K562 (cell line): ENCODE data around the gene BTBD1. TPM values are rescaled to one million over a fixed set of nuclear protein-coding genes. Genes with fewer than 3 reads are reported as not detected.
A peak's percentile ranks its signal among the peaks of the same experiment; 100 is the strongest.

Source experiments
- CREB3 ChIP-seq: fragments of 450-650 bp; conservative IDR thresholded peaks from 2 replicates; pipeline ENCODE4 v1.6.1; 2016; ENCODE audit warnings: missing genetic modification characterization, low read depth, mild to moderate bottlenecking, missing compliant biosample characterization, moderate library complexity
- CTCFL ChIP-seq: IDR thresholded peaks from 2 replicates; pipeline ENCODE4 v1.6.1; 2011; ENCODE audit warnings: borderline replicate concordance, low read depth, mild to moderate bottlenecking, moderate library complexity, low read length; ENCODE audit not compliant: insufficient read depth, poor library complexity, severe bottlenecking
- DLX4 ChIP-seq: fragments of 250-450 bp; sonication (Bioruptor Pico); IDR thresholded peaks from 2 replicates; pipeline ENCODE4 v1.6.1; 2021; ENCODE audit warnings: mild to moderate bottlenecking
- DPF2 ChIP-seq: fragments of 450-650 bp; IDR thresholded peaks from 2 replicates; pipeline ENCODE4 v1.6.1; 2016
- GTF2A2 ChIP-seq: IDR thresholded peaks from 2 replicates; pipeline ENCODE4 v1.6.1; 2016; ENCODE audit warnings: mild to moderate bottlenecking, missing genetic modification characterization, missing compliant biosample characterization
- L3MBTL2 ChIP-seq: fragments of 450-650 bp; IDR thresholded peaks from 2 replicates; pipeline ENCODE4 v1.6.1; 2016; ENCODE audit warnings: mild to moderate bottlenecking, moderate library complexity
- MTA1 ChIP-seq: fragments of 450-650 bp; IDR thresholded peaks from 2 replicates; pipeline ENCODE4 v1.6.1; 2017; ENCODE audit warnings: borderline replicate concordance
- PCBP1 ChIP-seq: fragments of 200-400 bp; formaldehyde crosslinking; IDR thresholded peaks from 2 replicates; pipeline ENCODE4 v1.6.1; 2018; ENCODE audit warnings: mild to moderate bottlenecking, low read depth, low read length; ENCODE audit not compliant: poor library complexity, severe bottlenecking
- PRDM10 ChIP-seq: fragments of 450-650 bp; IDR thresholded peaks from 2 replicates; pipeline ENCODE4 v1.6.1; 2018; ENCODE audit not compliant: partially characterized antibody
- RFX7 ChIP-seq: fragments of 250-450 bp; sonication (Bioruptor Pico); IDR thresholded peaks from 2 replicates; pipeline ENCODE4 v1.5.1; 2021; ENCODE audit warnings: mild to moderate bottlenecking
- RHOXF2B ChIP-seq: fragments of 250-450 bp; sonication (Bioruptor Pico); conservative IDR thresholded peaks from 2 replicates; pipeline ENCODE4 v1.5.1; 2021
- TCF15 ChIP-seq: fragments of 250-450 bp; sonication (Bioruptor Pico); IDR thresholded peaks from 2 replicates; pipeline ENCODE4 v1.8.0; 2022; ENCODE audit warnings: moderate library complexity, mild to moderate bottlenecking, inconsistent platforms
- TEAD4 ChIP-seq, 2 experiments: sonication (generic) in 1 of 2; formaldehyde crosslinking in 1 of 2; IDR thresholded peaks; 2 replicates each; pipeline versions ENCODE4 v1.6.1 to v1.8.0; 2012 to 2022; ENCODE audit warnings: borderline replicate concordance in 1 of 2, inconsistent platforms in 1 of 2, low read length in 1 of 2, mild to moderate bottlenecking in 1 of 2, missing genetic modification reagents in 1 of 2
- UBTF ChIP-seq, 2 experiments: IDR thresholded peaks; 2 replicates each; pipeline ENCODE4 v1.6.1; 2012; ENCODE audit warnings: improper control_type of control experiment in 2 of 2, low read depth in 2 of 2, low read length in 2 of 2, borderline replicate concordance in 1 of 2
- XRCC4 ChIP-seq: IDR thresholded peaks from one replicate; pipeline ENCODE4 v1.6.1; 2011; ENCODE audit not compliant: insufficient read depth, insufficient read length; ENCODE audit errors: extremely low read depth
- ZNF282 ChIP-seq: sonication (generic); formaldehyde crosslinking; IDR thresholded peaks from 2 replicates; pipeline ENCODE4 v1.8.1; 2023; ENCODE audit warnings: missing genetic modification reagents
- ZNF507 ChIP-seq: conservative IDR thresholded peaks from 2 replicates; pipeline ENCODE4 v1.6.1; 2017; ENCODE audit warnings: missing genetic modification characterization, missing compliant biosample characterization
- polyA plus RNA-seq, 8 experiments: library from polyadenylated mRNA; depleted of rRNA in 4 of 8; stranded (reverse) in 5 of 8; unstranded in 3 of 8; fragments of >200 nt; fragmentation: Nextera tagmentation in 2 of 8; fragmentation: Illumina TruSeq in 1 of 8; extraction: Ambion mirVana in 2 of 8; extraction: Trizol in 1 of 8; gene quantifications; 2 replicates each; pipeline versions ENCODE4 v1.2.1 to v1.2.3, GENCODE V29; 2011 to 2014; ENCODE audit warnings: inconsistent platforms in 1 of 8, missing spikeins in 1 of 8
- total RNA-seq, 7 experiments: library from RNA; depleted of rRNA in 6 of 7; stranded (reverse); fragments of >200 nt in 6 of 7; fragmentation: Illumina TruSeq in 2 of 7; extraction: Trizol in 2 of 7; gene quantifications; 2 replicates each; pipeline versions ENCODE4 v1.2.1 to v1.2.3, GENCODE V29; 2011 to 2021; ENCODE audit warnings: low replicate concordance in 1 of 7

BTBD1 gene
- total and polyA plus RNA-seq, 9 of the 15 experiments (the other 6 are each of a cell fraction or from before 2014, with no cell fraction given), result 19.4 to 106 (median 90.4) TPM

GRCh38 chr15:83012076-83012426 is 55.0 kb downstream of the BTBD1 start (continued):
- TF ChIP-seq CREB3 (tag) (no peak), MTA1 (no peak), CTCFL (no peak), XRCC4 (no peak), RHOXF2B (CRISPR knock-in tag) (0 out of 2 replicates have a peak, but pooled peaks have one; percentile 23), TEAD4 (IDR thresholded peaks at IDR 0.05; ENCODE audit: low read length) (no peak), TEAD4 (CRISPR knock-in tag; IDR thresholded peaks at IDR 0.05; ENCODE audit: borderline replicate concordance) (no peak), DPF2 (0 out of 2 replicates have a peak, but pooled peaks have one; percentile 11), ZNF507 (tag) (no peak), TCF15 (0 out of 2 replicates have a peak, but pooled peaks have one; percentile 23), L3MBTL2 (peak; percentile 63; the same call in 1 of the 2 replicates), ZNF282 (no peak), RFX7 (no peak), GTF2A2 (tag) (no peak), DLX4 (no peak), UBTF (IDR thresholded peaks at IDR 0.05; ENCODE audit: borderline replicate concordance in 1 of 2, low read depth in 2 of 2, low read length in 2 of 2) (0 out of 4 replicates have a peak, but pooled peaks of 1 of the 2 experiments have one; percentile 4), PRDM10 (no peak), PCBP1 (no peak)
